WTC11 (cell line): Measurements from ENCODE around the gene TLE5. TPM values are rescaled to one million over a fixed set of nuclear protein-coding genes. Genes with fewer than 3 reads are reported as not detected.

Experiments
- ATAC-seq: fragments of 200-7000 bp; cut with Tn5 transposase; 2 replicates; pipeline ENCODE4 v1.10.0; 2021; ENCODE audit warnings: mild to moderate bottlenecking, moderate library complexity
- CTCF ChIA-PET: fragments of 300-600 bp; sonication (Branson Sonifier 250); formaldehyde crosslinking; loops from one replicate; lab custom pipeline; 2021; ENCODE audit warnings: antibody characterized with exemption; lab: Charles Lee
- POLR2A ChIA-PET: fragments of 350-600 bp; sonication (Branson Sonifier 250); formaldehyde crosslinking; loops from one replicate; lab custom pipeline; 2021; ENCODE audit warnings: antibody characterized with exemption; lab: Charles Lee
- DNase-seq: peaks from one replicate; pipeline ENCODE4 v3.0.0; 2021; ENCODE audit warnings: low spot score
- H3K27ac Mint-ChIP-seq: 2 replicates; pipeline ENCODE4 v1.8.0; 2021; ENCODE audit warnings: mixed read lengths
- H3K27me3 Mint-ChIP-seq: 2 replicates; pipeline ENCODE4 v1.8.0; 2021; ENCODE audit warnings: low read depth, mild to moderate bottlenecking, moderate library complexity, mixed read lengths
- H3K36me3 Mint-ChIP-seq: 2 replicates; pipeline ENCODE4 v1.8.0; 2021; ENCODE audit warnings: mixed read lengths
- H3K4me1 Mint-ChIP-seq: 2 replicates; pipeline ENCODE4 v1.8.0; 2022; ENCODE audit warnings: mixed read lengths
- H3K4me3 Mint-ChIP-seq: 2 replicates; pipeline ENCODE4 v1.8.0; 2021; ENCODE audit warnings: mild to moderate bottlenecking, moderate library complexity, mixed read lengths
- H3K9me3 Mint-ChIP-seq: 2 replicates; pipeline ENCODE4 v1.8.0; 2021; ENCODE audit warnings: mixed read lengths
- NFYB ChIP-seq: sonication (generic); formaldehyde crosslinking; conservative IDR thresholded peaks from 2 replicates; pipeline ENCODE4 v1.8.0; 2022; ENCODE audit warnings: low read depth, missing genetic modification reagents
- ZNF263 ChIP-seq: sonication (generic); formaldehyde crosslinking; IDR thresholded peaks from 2 replicates; pipeline ENCODE4 v1.8.1; 2022; ENCODE audit warnings: low read depth, mild to moderate bottlenecking, moderate library complexity, missing genetic modification reagents
- total RNA-seq: library from RNA; stranded (reverse); gene quantifications from 3 replicates; pipeline ENCODE4 v1.2.3, GENCODE V29; 2021
- TF ChIP-seq, protein P1 (sequence below): sonication (generic); formaldehyde crosslinking; IDR thresholded peaks from 2 replicates; pipeline ENCODE4 v1.8.0; 2022; ENCODE audit warnings: mild to moderate bottlenecking, missing genetic modification reagents

Gene TLE5
- total RNA-seq, 1 experiment from 2014 or later = 246 TPM

- H3K36me3 Mint-ChIP-seq = peaks cover 2% of the 10 kb centered on the region; the same call in 1 of the 2 replicates
- no peak overlapping the region for H3K4me3 Mint-ChIP-seq
- H3K4me1 Mint-ChIP-seq = no peaks in the 10 kb centered on the region
- no peak overlapping the region for H3K27ac Mint-ChIP-seq
- no peaks in the 10 kb centered on the region for H3K27me3 Mint-ChIP-seq
- no peak for ATAC-seq
- CTCF ChIA-PET = interaction anchor here (1.8 to 2.0 kb wide), 4 partner anchors 31 to 126 kb away, joined by 4 to 10 read pairs (median 6); no protein-coding TSS in a partner anchor
- TF ChIP-seq ZNF263 = no peak
- TF ChIP-seq, protein P1, sequence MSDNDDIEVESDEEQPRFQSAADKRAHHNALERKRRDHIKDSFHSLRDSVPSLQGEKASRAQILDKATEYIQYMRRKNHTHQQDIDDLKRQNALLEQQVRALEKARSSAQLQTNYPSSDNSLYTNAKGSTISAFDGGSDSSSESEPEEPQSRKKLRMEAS (CRISPR knock-in tag) = no peak
- no peak for TF ChIP-seq NFYB (CRISPR knock-in tag)
- TF ChIP-seq, all 79 proteins: peak for 0
- POLR2A ChIA-PET = interaction anchor here (0.7 kb wide), 1 partner anchor 17 kb away, joined by 3 read pairs; no protein-coding TSS in a partner anchor
- DNase-seq = no peak
- H3K9me3 Mint-ChIP-seq = no peaks in the 10 kb centered on the region
These were observed 57.8 kb downstream of the TLE5 start for GRCh38 chr19:3004522-3004921.

- TF ChIP-seq, protein P1 (CRISPR knock-in tag) = no peak
- TF ChIP-seq, all 79 proteins: peak for 0
- Mint-ChIP-seq H3K4me1 (no peaks in the 10 kb centered on the region), H3K4me3 (no peak overlapping the region), H3K36me3 (peaks cover 9% of the 10 kb centered on the region), H3K27me3 (no peaks in the 10 kb centered on the region; the same call in 1 of the 2 replicates), H3K9me3 (0 out of 2 replicates have a peak, but pooled peaks cover 4% of the 10 kb centered on the region), H3K27ac (no peak overlapping the region)
- ChIA-PET CTCF (no interaction called here), POLR2A (no interaction called here)
- ATAC-seq (no peak), DNase-seq (no peak)
These were observed 59.2 kb downstream of the TLE5 start for GRCh38 chr19:3003046-3003445.

Other genes starting within 250 kb of the TLE5 start
- gene ZNF554, start 242.6 kb downstream of the TLE5 start, total RNA-seq = 5.7 to 6.2 TPM (median 6.1 TPM) in 3 replicates
- gene ZNF555, start 221.0 kb downstream of the TLE5 start, total RNA-seq = 6.6 to 7.2 TPM (median 6.6 TPM) in 3 replicates
- 0.02 to 0.11 TPM in 2 of 3 replicates, not detected in the other for gene ZNF556, start 195.2 kb downstream of the TLE5 start, total RNA-seq
- gene ZNF57, start 161.6 kb downstream of the TLE5 start, total RNA-seq = 6.7 to 8.9 TPM (median 6.8 TPM) in 3 replicates
- gene ZNF77, start 117.5 kb downstream of the TLE5 start, total RNA-seq = 4.5 to 5.6 TPM (median 4.7 TPM) in 3 replicates
- gene TLE6, start 84.9 kb downstream of the TLE5 start, total RNA-seq = 2.5 to 3.3 TPM (median 3.1 TPM) in 3 replicates
- 13.1 to 20.0 TPM (median 15.8 TPM) in 3 replicates for gene TLE2, start 33.2 kb downstream of the TLE5 start, total RNA-seq
- 22.4 to 27.2 TPM (median 23.5 TPM) in 3 replicates for gene GNA11, start 31.9 kb upstream of the TLE5 start, total RNA-seq
- 0.22 to 0.44 TPM (median 0.37 TPM) in 3 replicates for gene GNA15, start 73.5 kb upstream of the TLE5 start, total RNA-seq
- 0.27 to 0.37 TPM (median 0.28 TPM) in 3 replicates for gene S1PR4, start 116.3 kb upstream of the TLE5 start, total RNA-seq
- 99.9 to 113 TPM (median 105 TPM) in 3 replicates for gene NCLN, start 123.4 kb upstream of the TLE5 start, total RNA-seq
- gene CELF5, start 162.2 kb upstream of the TLE5 start, total RNA-seq = 7.7 to 10.6 TPM (median 9.0 TPM) in 3 replicates